ENCODE measurements around the gene CLCNKB. TPM values are rescaled to one million over a fixed set of nuclear protein-coding genes. Genes with fewer than 3 reads are reported as not detected.

CLCNKB gene
- total RNA-seq, result 0.09 and 0.14 TPM in 2 replicates

GRCh38 chr1:16043521-16043920 is at the start of gene CLCNKB:
CLCNKB (plus strand) TSS chr1:16043782; CDS start chr1:16044493, 711 bp downstream.

GRCh38 chr1:16017461-16018303 is 25.9 kb upstream of the CLCNKB start, which contains the start of gene HSPB7:
HSPB7 (minus strand) TSS chr1:16018043; CDS start chr1:16017963, 80 bp downstream.

GRCh38 chr1:16021681-16022080 is 21.9 kb upstream of the CLCNKB start, which contains the start of gene CLCNKA:
CLCNKA (plus strand) TSS chr1:16022036; CDS start chr1:16022620, 584 bp downstream.

GRCh38 chr1:16073490-16074119 is 30.0 kb downstream of the CLCNKB start, which contains the start of gene FAM131C:
FAM131C (minus strand) TSS chr1:16073651; CDS start chr1:16073442, 209 bp downstream.

Other genes starting within 250 kb of the CLCNKB start
- gene UQCRHL, start 236.1 kb upstream of the CLCNKB start, total RNA-seq, result 4.4 and 11.4 TPM in 2 replicates
- 10.4 and 14.3 TPM in 2 replicates for gene SPEN, start 196.1 kb upstream of the CLCNKB start, total RNA-seq
- 37.0 and 40.1 TPM in 2 replicates for gene ZBTB17, start 67.7 kb upstream of the CLCNKB start, total RNA-seq
- under 0.01 TPM in 1 of 2 replicates, not detected in the other for gene SRARP, start 39.5 kb upstream of the CLCNKB start, total RNA-seq
- 3.8 and 14.5 TPM in 2 replicates for gene HSPB7, start 25.7 kb upstream of the CLCNKB start, total RNA-seq
- 0.09 TPM in 1 of 2 replicates, not detected in the other for gene CLCNKA, start 21.7 kb upstream of the CLCNKB start, total RNA-seq
- gene FAM131C, start 29.9 kb downstream of the CLCNKB start, total RNA-seq, result under 0.01 and 0.09 TPM in 2 replicates
- gene EPHA2, start 112.3 kb downstream of the CLCNKB start, total RNA-seq, result 7.0 and 11.7 TPM in 2 replicates
- gene ARHGEF19, start 168.9 kb downstream of the CLCNKB start, total RNA-seq, result 3.7 and 5.5 TPM in 2 replicates
- gene CPLANE2, start 193.4 kb downstream of the CLCNKB start, total RNA-seq, result 11.5 and 14.0 TPM in 2 replicates